Pancreas (tissue), 10 donors: ENCODE results near the gene TULP4. TPM values are rescaled to one million over a fixed set of nuclear protein-coding genes. Genes with fewer than 3 reads are reported as not detected.

ENCODE experiments used
- ATAC-seq, 4 donors: fragments of 200-7000 bp; cut with Tn5 transposase; one replicate each; pipeline versions ENCODE4 v1.8.0 to v1.9.1; 2020; ENCODE audit warnings: mild to moderate bottlenecking in 4 of 4, moderate library complexity in 4 of 4
- DNase-seq, 6 donors: peaks; one replicate each; pipeline ENCODE4 v3.0.0-alpha.2; 2020
- FAIRE-seq: peaks from 2 replicates; lab custom pipeline; 2012; peaks lifted over from hg19 to GRCh38; lab: Jason Lieb, UNC
- H3K27ac ChIP-seq, 4 donors: fragments of 200-600 bp; sonication (generic); 1 replicate in 3 of 4; 2 replicates in 1 of 4; pipeline versions ENCODE4 v1.5.0 to v1.8.0; 2020
- H3K27me3 ChIP-seq, 4 donors: fragments of 200-600 bp; one replicate each; pipeline ENCODE4 v1.8.0; 2021
- H3K36me3 ChIP-seq, 3 donors: fragments of 200-600 bp; sonication (generic) in 1 of 3; one replicate each; pipeline versions ENCODE4 v1.5.0 to v1.8.0; 2020 to 2021
- H3K4me1 ChIP-seq, 3 donors: fragments of 200-600 bp; one replicate each; pipeline ENCODE4 v1.8.0; 2021
- H3K4me3 ChIP-seq, 4 donors: fragments of 200-600 bp; sonication (generic) in 2 of 4; one replicate each; pipeline versions ENCODE4 v1.5.0 to v1.8.0; 2020 to 2021
- H3K9me3 ChIP-seq, 4 donors: fragments of 200-600 bp; one replicate each; pipeline ENCODE4 v1.8.0; 2021
- WGBS, 2 donors: extraction: QIAGEN DNeasy Blood & Tissue Kit; methylation state at CpG; one replicate each; pipeline ENCODE4 v1.1.7; 2013; 5-methylcytosine and 5-hydroxymethylcytosine counted together
- intact Hi-C, 3 donors: fragments of 100-400 bp; cut with DNase I; formaldehyde crosslinking; loops; one replicate each; pipeline versions ENCODE4 v1.11.1 to v1.14.2; 2022
- polyA plus RNA-seq, 2 donors: library from polyadenylated mRNA; stranded (reverse); fragments of 200-250 nt; gene quantifications; one replicate each; pipeline ENCODE4 v1.2.3, GENCODE V29; 2013
- total RNA-seq, 6 donors: library from RNA; stranded (reverse); fragmentation: NEBNext Ultra II Directional in 4 of 6; extraction: Animal tissue kit (Norgen Biotek cat#: 25700) in 4 of 6; gene quantifications; one replicate each; pipeline versions ENCODE4 v1.2.1 to v1.2.4, GENCODE V29; 2021 to 2023
- TF ChIP-seq, protein P1 (sequence below), 4 donors: fragments of 200-600 bp; sonication (generic) in 3 of 4; IDR thresholded peaks; one replicate each; pipeline versions ENCODE4 v1.5.0 to v1.8.0; 2021; ENCODE audit warnings: antibody characterized with exemption in 4 of 4
- donor health status: healthy with polysubstance abuse.
- donor health status: DM: no; HTN: no; CAD: no; lungs with moderate emphysema.
- donor health status: DM: no; HTN: no; CAD: no.
- donor health status: control.
- donor health status: control.
- donor health status: Bipolar disorder and iron deficiency.
- donor health status: DM: yes; HTN: yes; CAD: no.
- donor health status: DM: no; HTN: no; CAD: no.
- donor health status: DM: no; HTN: no; CAD: no.
- donor health status: DM: yes; HTN: yes; CAD: no.

Gene TULP4
- total and polyA plus RNA-seq, 8 donors, result 3.1 to 88.8 (median 48.0) TPM

GRCh38 chr6:158557927-158558326, 245.7 kb downstream of the TULP4 start:
- FAIRE-seq, result no peak
- Histone ChIP-seq H3K9me3 (no peaks in the 10 kb centered on the region), H3K36me3 (no peaks in the 10 kb centered on the region), H3K4me3 (no peak overlapping the region), H3K27me3 (no peaks in the 10 kb centered on the region), H3K4me1 (peaks cover 9 to 28% (median 18%) of the 10 kb centered on the region in 3 donors), H3K27ac (no peak overlapping the region)
- TF ChIP-seq, protein P1, sequence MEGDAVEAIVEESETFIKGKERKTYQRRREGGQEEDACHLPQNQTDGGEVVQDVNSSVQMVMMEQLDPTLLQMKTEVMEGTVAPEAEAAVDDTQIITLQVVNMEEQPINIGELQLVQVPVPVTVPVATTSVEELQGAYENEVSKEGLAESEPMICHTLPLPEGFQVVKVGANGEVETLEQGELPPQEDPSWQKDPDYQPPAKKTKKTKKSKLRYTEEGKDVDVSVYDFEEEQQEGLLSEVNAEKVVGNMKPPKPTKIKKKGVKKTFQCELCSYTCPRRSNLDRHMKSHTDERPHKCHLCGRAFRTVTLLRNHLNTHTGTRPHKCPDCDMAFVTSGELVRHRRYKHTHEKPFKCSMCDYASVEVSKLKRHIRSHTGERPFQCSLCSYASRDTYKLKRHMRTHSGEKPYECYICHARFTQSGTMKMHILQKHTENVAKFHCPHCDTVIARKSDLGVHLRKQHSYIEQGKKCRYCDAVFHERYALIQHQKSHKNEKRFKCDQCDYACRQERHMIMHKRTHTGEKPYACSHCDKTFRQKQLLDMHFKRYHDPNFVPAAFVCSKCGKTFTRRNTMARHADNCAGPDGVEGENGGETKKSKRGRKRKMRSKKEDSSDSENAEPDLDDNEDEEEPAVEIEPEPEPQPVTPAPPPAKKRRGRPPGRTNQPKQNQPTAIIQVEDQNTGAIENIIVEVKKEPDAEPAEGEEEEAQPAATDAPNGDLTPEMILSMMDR (IDR thresholded peaks at IDR 0.05), result no peak
- DNase-seq, result no peak
- WGBS, 2 donors, result 57 to 59% methylated on average over 5 of the region's 5 CpGs
- no peak for ATAC-seq
- intact Hi-C loops, result no loop called here

DNA sequence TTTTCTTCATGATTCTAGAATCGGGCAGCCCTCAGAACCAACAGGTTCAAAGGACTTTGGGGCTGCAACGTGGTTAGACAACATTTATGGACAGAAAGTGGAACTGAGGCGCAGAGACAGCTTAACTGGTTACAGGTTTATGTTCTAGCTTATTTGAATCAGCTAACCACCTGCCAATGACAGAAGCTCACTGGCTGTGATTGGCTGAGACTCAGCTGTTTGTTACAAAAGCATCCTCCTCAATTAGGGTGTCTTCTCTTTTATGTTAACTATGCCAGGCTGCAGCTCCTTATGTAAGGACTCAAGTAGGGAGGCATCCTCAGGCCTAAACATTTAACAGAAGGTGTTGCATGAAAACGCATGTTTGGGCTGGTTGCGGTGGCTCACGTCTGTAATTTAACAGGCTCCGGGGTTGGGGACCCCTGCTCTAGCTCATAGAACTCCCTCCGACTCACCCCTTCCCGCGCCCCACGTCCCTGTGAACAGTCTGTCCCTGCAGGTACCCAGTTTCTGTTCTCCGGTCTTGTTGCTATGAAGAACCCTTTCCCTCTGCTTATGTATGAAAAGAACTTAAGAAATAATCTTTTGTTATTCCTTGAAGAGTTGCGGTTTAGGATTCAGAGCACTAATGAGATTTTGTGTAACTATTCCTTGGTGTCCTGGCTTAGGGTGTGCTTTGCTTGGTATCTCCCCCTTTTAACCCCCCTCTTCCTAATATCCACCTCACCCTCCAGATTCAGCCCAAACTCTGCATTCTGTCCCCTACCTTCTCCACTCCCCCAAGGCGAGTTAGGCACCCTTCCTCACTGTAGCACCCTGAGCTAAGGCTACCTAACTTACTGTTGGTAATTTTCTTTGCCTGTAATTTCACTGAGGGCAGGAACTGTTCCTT, 246.4 kb downstream of the TULP4 start:
- H3K27ac ChIP-seq, result no peak overlapping the region
- no peak for ATAC-seq
- no peak for FAIRE-seq

DNA sequence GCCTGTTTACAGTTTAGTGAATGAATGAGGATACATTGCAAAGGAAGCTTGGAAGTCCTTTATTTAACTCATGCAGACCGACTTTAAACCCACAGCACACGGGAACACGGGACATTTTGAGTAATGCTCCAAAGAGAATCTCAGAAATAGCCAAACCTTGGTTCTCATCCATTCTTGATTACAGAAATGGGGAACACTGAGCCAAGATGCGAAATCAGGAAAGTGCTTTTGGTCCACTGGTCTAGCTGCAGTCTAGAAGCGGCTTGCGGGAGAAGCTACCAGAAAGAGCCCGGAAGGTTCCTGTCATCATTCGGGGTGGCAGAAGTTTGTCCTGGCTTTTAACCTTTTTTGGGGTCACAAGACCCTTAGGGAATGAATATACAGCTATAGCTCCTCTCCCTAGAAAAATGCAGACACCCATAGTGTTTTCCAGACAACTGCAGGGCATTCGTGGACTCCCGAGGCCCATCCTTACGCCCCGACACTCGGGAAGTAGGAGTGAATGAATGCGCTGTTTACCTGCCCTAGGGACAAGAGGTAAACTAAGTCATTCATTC, 247.2 kb downstream of the TULP4 start:
- Histone ChIP-seq H3K27ac (peak overlapping the region; percentile 90 to 95 (median 95)), H3K4me3 (peak overlapping the region; percentile 81 to 99 (median 89)), H3K9me3 (no peaks in the 10 kb centered on the region), H3K4me1 (peaks cover 9 to 35% (median 18%) of the 10 kb centered on the region in 3 donors), H3K27me3 (no peaks in the 10 kb centered on the region), H3K36me3 (no peaks in the 10 kb centered on the region)
- intact Hi-C loops, result no loop called here
- 42 to 44% methylated on average over 14 of the region's 14 CpGs for WGBS, 2 donors
- ATAC-seq (no peak), FAIRE-seq (no peak), DNase-seq (no peak)
- TF ChIP-seq, protein P1 (IDR thresholded peaks at IDR 0.05), result no peak

More for the DNA sequence above, 246.4 kb downstream of the TULP4 start:
- no peaks in the 10 kb centered on the region for H3K36me3 ChIP-seq
- H3K9me3 ChIP-seq, result no peaks in the 10 kb centered on the region
- 92 to 93% methylated on average over 14 of the region's 14 CpGs for whole genome bisulfite sequencing, 2 donors
- TF ChIP-seq, protein P1 (IDR thresholded peaks at IDR 0.05), result no peak
- no peak overlapping the region for H3K4me3 ChIP-seq
- H3K27me3 ChIP-seq, result no peaks in the 10 kb centered on the region
- intact Hi-C loops, result no loop called here
- DNase-seq, result no peak
- H3K4me1 ChIP-seq, result peaks cover 9 to 35% (median 18%) of the 10 kb centered on the region in 3 donors

GRCh38 chr6:158559895-158560835, 247.9 kb downstream of the TULP4 start, which contains the start of gene TMEM181:
TSS of gene TMEM181 (plus strand) at chr6:158560091. CDS start at chr6:158560225, 134 bp downstream.
- 0% methylated on average over 102 to 120 of the region's 120 CpGs for WGBS, 2 donors
- Histone ChIP-seq H3K27ac (peak within 1 kb of the TSS; percentile 90 to 95 (median 95)), H3K4me3 (peak within 1 kb of the TSS; percentile 81 to 99 (median 89)), H3K9me3 (no peaks in the 10 kb centered on the region), H3K27me3 (no peaks in the 10 kb centered on the region), H3K4me1 (peaks cover 2 to 31% (median 18%) of the 10 kb centered on the region in 3 donors), H3K36me3 (no peaks in the 10 kb centered on the region)
- ATAC-seq, result peak; percentile 77 to 87 (median 82)
- DNase-seq, result peak; percentile 79 to 94 (median 86)
- intact Hi-C loops, result no loop called here
- FAIRE-seq, result no peak
- TF ChIP-seq, protein P1 (IDR thresholded peaks at IDR 0.05), result no peak
